Panc1 (cell line): ENCODE data around the gene SHB. TPM values are rescaled to one million over a fixed set of nuclear protein-coding genes. Genes with fewer than 3 reads are reported as not detected.

Source experiments
- ATAC-seq: fragments of 200-7000 bp; cut with Tn5 transposase; 2 replicates; pipeline ENCODE4 v1.9.1; 2020; ENCODE audit warnings: mild to moderate bottlenecking, moderate library complexity
- BruUV-seq: library from RNA; stranded (reverse); fragments of 400-500 nt; replicated peaks from 2 replicates; lab custom pipeline; 2021; lab: Mats Ljungman, UMichigan
- CTCF ChIA-PET: fragments of 300-600 bp; sonication (Branson Sonifier 250); formaldehyde crosslinking; loops from one replicate; lab custom pipeline; 2022; ENCODE audit warnings: antibody characterized with exemption; lab: Charles Lee
- POLR2A ChIA-PET: fragments of 300-600 bp; sonication (Branson Sonifier 250); formaldehyde crosslinking; loops from one replicate; lab custom pipeline; 2022; ENCODE audit warnings: antibody characterized with exemption; lab: Charles Lee
- DNase-seq: peaks from one replicate; pipeline ENCODE4 v3.0.0-alpha.2; 2010; ENCODE audit warnings: low read depth, low spot score
- H3K27ac ChIP-seq: 2 replicates; pipeline ENCODE4 v1.5.1; 2011; ENCODE audit warnings: mild to moderate bottlenecking, low read length, inconsistent platforms
- H3K27me3 ChIP-seq: fragments of 200-500 bp; sonication (Bioruptor generic); 2 replicates; pipeline ENCODE4 v1.6.0; 2014; ENCODE audit warnings: low read length, inconsistent platforms; ENCODE audit not compliant: control insufficient read depth, insufficient read depth
- H3K36me3 ChIP-seq: fragments of 200-500 bp; sonication (Bioruptor generic); 2 replicates; pipeline ENCODE4 v1.5.1; 2014; ENCODE audit warnings: inconsistent platforms, mild to moderate bottlenecking, low read length, moderate library complexity; ENCODE audit not compliant: control insufficient read depth, insufficient read depth
- H3K4me1 ChIP-seq: 2 replicates; pipeline ENCODE4 v1.5.1; 2011; ENCODE audit warnings: inconsistent platforms, mild to moderate bottlenecking, low read length, moderate library complexity; ENCODE audit not compliant: control insufficient read depth, insufficient read depth
- H3K4me3 ChIP-seq, 2 experiments: 2 replicates each; pipeline ENCODE4 v1.5.1; 2011 to 2012; ENCODE audit warnings: low read depth in 2 of 2, low read length in 2 of 2, mild to moderate bottlenecking in 2 of 2, inconsistent platforms in 1 of 2, moderate library complexity in 1 of 2
- H3K9me3 ChIP-seq: fragments of 200-500 bp; sonication (Bioruptor generic); 2 replicates; pipeline ENCODE4 v1.5.1; 2014; ENCODE audit warnings: low read depth, mild to moderate bottlenecking, inconsistent platforms, low read length, moderate library complexity; ENCODE audit not compliant: control insufficient read depth, insufficient read depth
- CTCF ChIP-seq: fragments of 450-650 bp; IDR thresholded peaks from 2 replicates; pipeline ENCODE4 v1.5.1; 2017; ENCODE audit warnings: mild to moderate bottlenecking
- POLR2AphosphoS5 ChIP-seq: IDR thresholded peaks from 2 replicates; pipeline ENCODE4 v1.6.1; 2012; ENCODE audit warnings: mild to moderate bottlenecking, low read depth, low read length, moderate library complexity
- REST ChIP-seq, 2 experiments: IDR thresholded peaks; 2 replicates each; pipeline ENCODE4 v1.6.1; 2011 to 2012; ENCODE audit warnings: low read depth in 2 of 2, control low read depth in 1 of 2, low read length in 1 of 2, mild to moderate bottlenecking in 1 of 2, moderate library complexity in 1 of 2; ENCODE audit not compliant: insufficient read depth in 1 of 2
- SIN3A ChIP-seq: IDR thresholded peaks from 2 replicates; pipeline ENCODE4 v1.6.1; 2012; ENCODE audit warnings: low read depth, mild to moderate bottlenecking, low read length, moderate library complexity, borderline replicate concordance; ENCODE audit not compliant: insufficient read depth
- TCF7L2 ChIP-seq: IDR thresholded peaks from 2 replicates; pipeline ENCODE4 v1.6.1; 2011; ENCODE audit warnings: mild to moderate bottlenecking, low read depth, low read length, inconsistent platforms
- in situ Hi-C: cut with HindIII; loops from 2 replicates; pipeline ENCODE4 v1.10.0; 2016; ENCODE audit warnings: low sequenced_read_pairs, low pct_unique_long_range_greater_than_20kb
- intact Hi-C: fragments of 100-400 bp; cut with micrococcal nuclease; formaldehyde crosslinking; loops from one replicate; pipeline ENCODE4 v1.10.0; 2022; ENCODE audit not compliant: unreplicated experiment
- total RNA-seq: library from RNA; stranded (reverse); gene quantifications from one replicate; pipeline ENCODE4 v1.2.1, GENCODE V29; 2021; ENCODE audit not compliant: unreplicated experiment

Gene SHB
- total RNA-seq, 1 experiment from 2014 or later: 59.9 TPM

DNA sequence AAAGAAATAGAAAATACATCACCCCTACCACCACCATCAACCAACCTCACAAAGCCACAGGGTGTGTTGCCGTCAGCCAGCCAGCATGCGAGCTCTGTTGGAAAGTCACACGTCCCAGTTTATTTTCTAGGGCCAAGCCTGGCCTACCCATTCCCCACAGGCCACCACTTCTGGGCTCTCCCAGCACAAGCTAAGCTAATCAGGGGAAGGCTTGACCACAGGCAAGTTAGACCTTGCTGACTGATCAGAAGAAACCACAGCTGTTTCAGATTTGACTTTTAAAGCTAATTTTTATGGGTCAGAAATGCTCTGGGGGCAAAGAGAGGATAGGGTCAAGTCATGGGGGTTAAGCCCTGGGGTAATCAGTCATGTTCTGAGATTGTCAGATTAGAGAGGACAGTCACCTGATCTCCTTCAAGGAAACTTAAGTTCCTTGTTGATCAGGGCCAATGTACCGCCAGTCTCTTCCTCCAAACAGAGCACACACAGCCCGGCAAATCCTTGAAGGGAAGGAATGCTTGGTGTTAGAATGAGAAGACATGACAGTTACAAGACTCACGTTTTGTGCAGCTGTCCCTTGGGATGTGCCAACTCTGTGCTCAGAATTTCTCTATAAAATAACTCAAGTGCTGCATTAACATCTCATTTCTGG, 7.6 kb downstream of the SHB start:
- ATAC-seq: no peak
- intact Hi-C loops: loop anchor here (10.0 kb wide), 1 partner anchor 127 kb away; no protein-coding TSS in a partner anchor
- peaks cover 4% of the 10 kb centered on the region; the same call in 1 of the 2 replicates for H3K36me3 ChIP-seq
- in situ Hi-C loops: no loop called here
- H3K27ac ChIP-seq: peak overlapping the region; percentile 89
- DNase-seq: no peak
- no peaks in the 10 kb centered on the region for H3K27me3 ChIP-seq
- no TSS peak for BruUV-seq
- peak overlapping the region in 1 of 2 experiments; percentile 93; a peak in 2 of 4 replicates for H3K4me3 ChIP-seq
- peaks cover 70% of the 10 kb centered on the region for H3K4me1 ChIP-seq
- no peaks in the 10 kb centered on the region for H3K9me3 ChIP-seq
- ChIA-PET CTCF (interaction anchor here (0.7 kb wide), 1 partner anchor 580 kb away, joined by 6 read pairs; no protein-coding TSS in a partner anchor), POLR2A (no interaction called here)
- TF ChIP-seq POLR2AphosphoS5 (no peak), SIN3A (no peak), CTCF (no peak), TCF7L2 (no peak), REST (IDR thresholded peaks at IDR 0.05; ENCODE audit: insufficient read depth in 1 of 2, low read depth in 2 of 2, low read length in 1 of 2) (no peak)

- H3K9me3 ChIP-seq: no peaks in the 10 kb centered on the region
- ATAC-seq: no peak
- H3K27ac ChIP-seq: peak overlapping the region; percentile 89
- no TSS peak for BruUV-seq
- H3K36me3 ChIP-seq: peaks cover 4% of the 10 kb centered on the region; the same call in 1 of the 2 replicates
- in situ Hi-C loops: no loop called here
- ChIA-PET POLR2A (interaction anchor here (0.6 kb wide), 1 partner anchor 72 kb away, joined by 3 read pairs; no protein-coding TSS in a partner anchor), CTCF (no interaction called here)
- intact Hi-C loops: loop anchor here (10.0 kb wide), 1 partner anchor 126 kb away; no protein-coding TSS in a partner anchor
- no peak overlapping the region for H3K4me3 ChIP-seq
- H3K27me3 ChIP-seq: no peaks in the 10 kb centered on the region
- TF ChIP-seq POLR2AphosphoS5: no peak
- no peak for TF ChIP-seq TCF7L2
- no peak for TF ChIP-seq CTCF
- no peak for TF ChIP-seq SIN3A
- no peak for TF ChIP-seq REST (IDR thresholded peaks at IDR 0.05; ENCODE audit: insufficient read depth in 1 of 2, low read depth in 2 of 2, low read length in 1 of 2)
- peaks cover 78% of the 10 kb centered on the region for H3K4me1 ChIP-seq
- no peak for DNase-seq
Measured at GRCh38 chr9:38060681-38061080, 8.3 kb downstream of the SHB start.
